ENCODE data around the gene HMCN1.
"Not testable (repeated sequence)": the region's sequence is repeated elsewhere in the genome, so short reads cannot be mapped to it uniquely, and the experiment has no call there.

Gene HMCN1

DNA sequence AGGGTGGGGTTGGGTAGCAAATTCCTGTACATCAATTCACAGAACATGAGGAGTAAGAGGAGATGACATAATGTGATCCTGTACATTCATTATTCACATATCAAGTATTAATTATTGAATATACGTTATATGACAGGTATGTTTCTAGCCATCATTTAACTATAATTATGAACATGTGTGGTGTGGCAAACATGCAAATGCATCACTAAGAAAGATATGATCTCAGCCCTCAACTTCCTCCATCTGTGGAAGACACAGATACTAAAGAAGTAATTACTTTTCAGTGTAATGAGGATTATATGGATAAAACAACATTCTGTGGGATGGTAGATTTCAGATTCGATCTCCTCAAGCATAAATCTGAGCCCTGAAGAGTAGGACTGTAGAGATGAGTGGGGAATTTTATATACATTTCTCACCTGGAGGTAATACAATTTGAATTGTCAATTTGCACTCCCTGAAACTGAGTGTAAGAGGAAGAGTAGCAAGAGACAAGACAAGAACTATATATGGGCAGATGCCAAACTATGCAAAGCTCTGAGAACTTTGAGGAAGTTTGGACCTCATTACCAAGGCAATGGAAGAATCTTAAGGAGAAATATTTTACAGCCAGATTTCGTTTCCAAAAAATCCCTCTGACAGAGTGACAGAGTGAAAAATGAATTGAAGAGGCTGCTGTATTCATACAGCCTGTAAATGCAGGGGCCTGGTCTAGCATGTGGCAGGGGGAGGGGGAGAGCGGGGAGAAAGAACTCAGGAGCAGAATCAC, 365.3 kb downstream of the HMCN1 start:
- no peak for FAIRE-seq

DNA sequence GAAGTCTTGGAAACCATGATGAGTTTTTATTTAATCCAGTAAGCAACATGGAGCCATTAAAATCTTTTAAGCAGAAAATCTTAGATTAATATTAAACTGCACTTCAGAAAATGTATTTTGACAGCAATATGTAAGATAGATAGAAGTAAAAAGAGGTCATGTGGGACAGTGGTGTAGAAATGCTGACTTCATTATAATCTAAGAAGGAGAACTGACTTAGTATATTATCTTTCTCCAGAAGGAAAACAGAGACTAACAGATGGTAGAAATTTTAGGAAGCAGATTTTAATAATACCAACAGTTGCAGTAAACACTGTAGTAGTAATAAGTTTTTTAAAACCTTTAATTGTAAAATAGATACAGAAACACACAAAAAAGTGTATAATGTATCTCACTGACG, 367.9 kb downstream of the HMCN1 start:
- FAIRE-seq = no peak

DNA sequence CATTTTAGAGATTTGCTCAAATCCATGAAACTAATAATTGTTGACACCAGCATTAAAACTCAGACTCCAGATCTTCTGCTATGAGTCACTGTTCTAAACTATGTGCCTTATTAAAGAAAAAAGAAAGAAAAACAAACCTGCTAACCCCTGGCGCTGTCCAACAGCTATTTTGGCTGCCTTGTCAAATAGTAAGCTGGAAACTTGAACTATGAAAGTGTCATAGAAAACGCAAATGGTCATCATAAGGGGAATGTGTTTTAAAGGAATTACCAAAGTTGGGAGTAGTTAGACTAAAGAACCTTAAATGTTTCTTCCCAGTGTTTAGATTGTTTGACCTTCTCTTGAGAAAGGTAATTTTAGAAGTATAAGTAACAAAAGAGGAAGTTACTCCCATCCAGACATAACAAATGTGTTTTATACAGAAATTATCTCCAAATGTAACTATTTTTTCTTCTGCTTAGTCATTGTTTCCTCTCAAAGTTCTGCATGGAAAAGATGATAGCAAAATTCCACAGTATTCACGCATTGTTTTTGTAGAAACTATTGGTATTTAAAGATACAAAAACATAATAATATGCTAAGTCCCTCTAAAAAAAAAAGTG, 368.5 kb downstream of the HMCN1 start:
- FAIRE-seq = no peak

DNA sequence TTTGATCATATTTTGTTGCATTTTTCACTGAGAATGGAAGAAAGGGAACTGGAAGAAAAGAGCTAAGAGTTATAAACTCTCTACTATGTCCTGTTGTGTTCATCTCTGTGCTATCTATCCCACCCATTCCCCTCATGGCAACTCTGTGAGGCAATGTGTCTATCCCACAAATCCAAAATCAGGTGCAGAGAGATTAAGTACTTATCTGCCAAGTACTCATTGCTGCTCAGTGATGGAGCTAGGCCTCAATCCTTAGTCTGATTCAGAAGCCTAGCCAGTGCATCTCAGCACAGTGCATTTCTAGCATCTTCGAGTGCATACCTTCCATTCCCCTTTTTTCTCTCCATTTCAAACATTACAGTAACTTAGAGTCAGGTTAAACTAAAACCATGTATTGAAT, 370.3 kb downstream of the HMCN1 start:
- no peak for FAIRE-seq

DNA sequence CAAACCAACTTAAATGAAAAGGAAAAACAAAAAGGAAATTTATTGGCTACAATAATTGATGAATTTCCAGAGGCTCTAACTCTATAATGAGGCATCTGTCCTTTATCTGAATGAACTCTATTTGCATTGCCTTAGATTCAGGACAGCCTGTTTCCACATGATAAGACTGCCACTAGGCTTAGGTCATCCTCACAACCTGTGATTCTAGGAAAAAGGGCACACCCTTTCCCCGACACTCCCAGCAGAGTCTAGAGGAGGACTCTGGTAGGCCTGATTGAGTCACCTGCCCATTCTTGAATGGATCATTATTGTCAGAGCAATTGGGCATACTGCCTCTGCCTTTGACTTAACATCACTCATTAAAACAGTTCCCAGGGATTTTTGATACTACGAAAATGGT, 378.1 kb downstream of the HMCN1 start:
- FAIRE-seq = no peak

DNA sequence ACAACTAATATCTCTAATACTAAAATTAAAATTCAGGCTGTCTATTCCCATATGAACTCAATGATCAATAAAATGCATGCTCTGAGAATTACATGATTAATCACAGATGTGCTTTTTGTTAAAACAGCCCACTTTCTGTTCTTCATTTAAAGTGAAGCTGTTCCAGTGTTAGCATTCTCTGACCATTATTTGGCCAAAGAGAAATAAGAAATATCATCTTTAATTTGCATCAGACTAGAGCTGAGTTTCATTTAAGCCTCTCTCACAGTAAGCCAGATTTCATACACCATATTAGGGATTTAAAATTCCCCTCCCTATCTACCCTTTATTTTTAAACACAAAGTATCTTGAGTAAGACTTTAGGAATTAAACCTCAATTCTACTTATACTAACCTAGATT, 379.3 kb downstream of the HMCN1 start:
- FAIRE-seq = no peak

DNA sequence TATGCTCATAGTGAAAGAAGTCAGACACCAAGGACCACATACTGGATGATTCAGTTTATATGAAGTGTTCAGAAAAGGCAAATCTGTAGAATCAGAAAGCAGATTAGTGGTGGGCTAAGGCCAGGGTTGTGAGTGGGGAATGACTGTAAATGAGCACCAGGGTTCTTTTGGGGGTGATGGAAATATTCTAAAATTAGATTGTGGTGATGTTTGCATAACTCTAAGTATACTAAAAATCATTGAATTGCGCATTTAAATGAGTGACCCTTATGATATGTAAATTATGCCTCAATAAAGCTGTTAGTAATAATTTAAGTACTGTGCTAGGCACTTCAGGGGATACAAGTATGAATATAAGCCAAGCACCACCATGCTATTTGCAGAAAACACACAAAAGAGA, 384.5 kb downstream of the HMCN1 start:
- FAIRE-seq = no peak

DNA sequence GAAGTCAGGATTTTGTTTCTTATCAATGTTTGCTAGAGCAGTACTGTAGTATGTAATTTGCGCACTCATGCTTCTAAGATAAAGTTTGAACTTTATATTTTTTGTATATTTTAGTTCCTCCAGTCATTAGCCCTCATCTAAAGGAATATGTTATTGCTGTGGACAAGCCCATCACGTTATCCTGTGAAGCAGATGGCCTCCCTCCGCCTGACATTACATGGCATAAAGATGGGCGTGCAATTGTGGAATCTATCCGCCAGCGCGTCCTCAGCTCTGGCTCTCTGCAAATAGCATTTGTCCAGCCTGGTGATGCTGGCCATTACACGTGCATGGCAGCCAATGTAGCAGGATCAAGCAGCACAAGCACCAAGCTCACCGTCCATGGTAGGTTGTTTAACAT, 388.6 kb downstream of the HMCN1 start:
- no peak for FAIRE-seq

DNA sequence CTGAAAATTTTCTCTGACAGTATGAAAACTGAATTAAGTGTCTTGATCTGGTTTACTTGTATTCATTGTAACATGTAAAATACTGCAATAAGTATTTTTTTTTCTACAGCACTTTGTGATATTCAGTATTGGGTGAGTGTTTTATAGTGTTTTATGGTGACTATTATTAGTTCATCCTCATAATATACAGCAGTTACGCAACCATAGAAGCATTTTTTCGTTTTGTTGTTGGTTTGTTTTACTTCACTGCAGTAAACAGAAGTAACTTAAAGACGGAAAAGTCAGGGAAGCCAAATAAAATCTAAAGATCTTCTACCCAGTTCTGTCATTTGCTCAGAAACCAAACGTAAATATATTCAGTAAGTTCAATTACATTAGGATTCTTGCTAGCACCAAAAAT, 390.8 kb downstream of the HMCN1 start:
- no peak for FAIRE-seq

DNA sequence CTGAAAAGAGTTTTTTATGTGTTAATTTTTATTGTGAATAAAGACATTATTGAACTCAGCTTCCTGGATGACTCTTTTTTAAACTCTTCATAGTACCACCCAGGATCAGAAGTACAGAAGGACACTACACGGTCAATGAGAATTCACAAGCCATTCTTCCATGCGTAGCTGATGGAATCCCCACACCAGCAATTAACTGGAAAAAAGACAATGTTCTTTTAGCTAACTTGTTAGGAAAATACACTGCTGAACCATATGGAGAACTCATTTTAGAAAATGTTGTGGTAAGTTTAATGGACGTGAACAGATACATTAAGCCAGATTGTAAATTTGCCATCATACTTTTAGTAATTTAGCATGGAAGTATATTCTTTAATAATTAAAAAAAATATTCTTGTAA, 391.3 kb downstream of the HMCN1 start:
- no peak for FAIRE-seq

DNA sequence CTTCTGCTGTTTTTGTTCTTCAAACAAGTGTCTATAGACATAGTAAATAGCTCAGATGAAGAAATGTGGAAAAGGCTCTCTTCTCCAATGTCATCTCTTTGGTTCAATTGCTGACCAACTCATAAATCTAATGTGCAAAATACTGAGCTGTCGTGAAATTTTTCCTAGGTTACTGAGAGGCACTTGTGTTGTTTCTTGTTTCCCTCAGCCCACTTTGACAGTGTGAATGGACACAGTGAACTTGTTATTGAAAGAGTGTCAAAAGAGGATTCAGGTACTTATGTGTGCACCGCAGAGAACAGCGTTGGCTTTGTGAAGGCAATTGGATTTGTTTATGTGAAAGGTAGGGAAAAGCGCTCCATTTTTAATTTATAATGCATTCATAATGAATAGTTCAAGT, 395.6 kb downstream of the HMCN1 start:
- FAIRE-seq = no peak

DNA sequence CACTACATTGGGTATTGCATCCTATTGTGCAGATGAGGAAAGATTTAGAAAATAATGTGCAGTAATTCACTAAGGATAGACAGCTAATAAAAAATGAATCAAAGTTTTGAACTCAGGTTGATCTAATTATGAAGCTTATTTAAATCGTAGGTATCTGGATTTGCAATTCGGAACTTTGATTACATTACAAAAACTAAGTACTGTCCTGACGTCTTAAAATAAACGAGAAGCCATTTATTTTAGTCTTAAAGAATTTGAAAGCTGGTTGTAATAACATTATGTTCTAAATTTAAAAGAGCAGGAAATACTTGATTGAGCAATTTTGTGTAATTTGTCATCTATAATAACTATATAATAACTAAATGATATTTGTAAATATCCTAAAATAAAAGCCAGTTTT, 404.9 kb downstream of the HMCN1 start:
- no peak for FAIRE-seq

DNA sequence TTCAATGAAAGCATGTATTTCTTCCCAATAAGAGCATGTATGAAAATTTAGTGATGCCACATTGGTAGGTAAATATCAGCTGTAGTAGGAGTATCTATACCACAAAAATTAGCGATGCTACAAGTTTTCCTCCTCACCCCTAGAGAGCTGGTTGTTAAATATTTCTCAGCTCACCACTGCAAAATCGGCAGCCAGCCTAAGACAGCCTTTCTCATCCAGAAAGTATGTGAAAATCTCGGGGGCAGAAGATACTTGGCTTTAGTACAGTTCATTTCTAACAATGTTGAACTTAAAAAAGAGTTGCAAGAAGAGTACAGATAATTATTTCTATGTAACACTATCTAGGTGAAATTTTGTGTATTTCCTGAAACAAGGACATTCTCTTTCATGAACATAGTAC, 405.5 kb downstream of the HMCN1 start:
- FAIRE-seq = no peak

DNA sequence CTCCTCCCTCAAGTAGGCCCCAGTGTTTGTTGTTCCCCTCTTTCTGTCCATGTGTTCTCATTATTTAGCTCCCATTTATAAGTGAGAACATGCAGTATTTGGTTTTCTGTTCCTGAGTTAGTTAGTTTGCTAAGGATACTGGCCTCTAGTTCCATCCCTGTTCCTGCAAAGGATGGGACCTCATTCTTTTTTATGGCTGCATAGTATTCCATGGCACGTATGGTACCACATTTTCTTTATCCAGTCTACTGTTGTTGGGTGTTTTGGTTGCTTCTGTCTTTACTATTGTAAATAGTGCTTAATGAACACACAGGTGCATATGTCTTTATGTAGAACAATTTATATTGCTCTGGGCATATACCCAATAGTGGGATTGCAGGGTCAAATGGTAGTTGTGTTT, 408.0 kb downstream of the HMCN1 start:
- FAIRE-seq = no peak

DNA sequence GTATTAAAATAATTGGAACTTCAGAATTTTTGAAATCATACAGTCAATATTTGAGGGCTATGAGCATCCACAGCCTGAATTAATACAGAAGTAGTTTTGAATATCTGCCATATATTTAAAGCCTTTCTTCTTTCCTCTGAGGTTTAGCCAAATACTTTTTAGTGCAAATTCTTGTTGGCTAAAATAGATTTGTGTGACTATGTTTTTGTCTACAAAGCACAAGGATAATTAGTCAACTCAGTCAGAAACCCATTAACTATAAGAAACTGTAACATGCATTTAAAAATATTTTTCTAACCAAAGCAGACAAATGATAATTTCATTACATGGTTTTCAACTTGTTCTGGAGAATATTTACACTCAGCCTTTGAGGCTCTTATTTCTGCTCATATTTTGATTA, 408.7 kb downstream of the HMCN1 start:
- FAIRE-seq = no peak

DNA sequence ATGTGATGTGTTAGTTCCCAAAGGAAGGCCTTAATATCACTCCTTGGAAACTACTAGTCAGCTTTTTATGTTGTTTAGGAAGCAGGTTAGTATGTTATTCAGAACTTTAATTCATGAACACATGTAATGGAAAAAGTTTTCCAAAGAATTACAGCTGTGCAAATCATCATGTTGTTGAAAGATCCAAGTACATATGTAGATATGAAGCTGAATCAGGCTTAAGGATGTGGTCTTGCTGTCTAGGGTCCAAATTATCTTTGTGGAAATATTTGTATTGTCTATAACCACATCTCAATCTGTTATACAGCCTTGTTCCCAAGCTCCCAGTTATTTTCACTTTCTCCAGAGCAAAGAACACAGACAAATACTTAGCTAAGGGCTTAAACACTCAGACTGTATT, 409.3 kb downstream of the HMCN1 start:
- no peak for FAIRE-seq

DNA sequence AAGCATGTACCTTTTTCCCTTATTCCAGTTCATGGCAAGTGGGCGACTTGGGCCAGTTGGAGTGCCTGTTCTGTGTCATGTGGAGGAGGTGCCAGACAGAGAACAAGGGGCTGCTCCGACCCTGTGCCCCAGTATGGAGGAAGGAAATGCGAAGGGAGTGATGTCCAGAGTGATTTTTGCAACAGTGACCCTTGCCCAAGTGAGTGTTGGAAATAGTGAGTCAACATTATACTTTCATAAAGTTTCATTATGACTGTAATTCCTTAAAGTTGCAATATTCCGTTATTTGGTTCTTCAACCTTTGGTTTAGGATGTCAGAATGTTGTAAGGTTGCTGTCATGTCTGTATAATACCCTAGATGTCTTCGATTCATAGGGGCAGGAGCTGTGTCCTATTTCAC, 410.3 kb downstream of the HMCN1 start:
- no peak for FAIRE-seq

DNA sequence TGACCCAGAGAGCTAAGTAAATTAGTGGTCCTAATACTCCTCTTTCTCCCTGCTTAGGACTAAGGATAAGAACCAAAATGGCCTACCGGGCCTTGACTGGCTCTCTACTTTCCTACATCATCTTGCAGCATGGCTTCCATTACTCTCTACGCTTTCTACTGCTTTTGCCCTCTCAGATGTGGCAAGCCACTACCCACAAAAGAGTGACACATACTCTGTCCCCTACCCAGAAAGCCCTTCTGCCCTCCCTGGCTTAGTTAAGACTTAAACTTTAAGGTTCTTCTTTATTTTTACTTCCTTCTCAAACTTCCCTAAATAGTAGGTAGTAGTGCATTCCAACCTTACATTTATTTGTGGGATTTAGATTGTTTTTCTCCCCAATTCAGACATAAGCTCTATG, 412.8 kb downstream of the HMCN1 start:
- FAIRE-seq = no peak

DNA sequence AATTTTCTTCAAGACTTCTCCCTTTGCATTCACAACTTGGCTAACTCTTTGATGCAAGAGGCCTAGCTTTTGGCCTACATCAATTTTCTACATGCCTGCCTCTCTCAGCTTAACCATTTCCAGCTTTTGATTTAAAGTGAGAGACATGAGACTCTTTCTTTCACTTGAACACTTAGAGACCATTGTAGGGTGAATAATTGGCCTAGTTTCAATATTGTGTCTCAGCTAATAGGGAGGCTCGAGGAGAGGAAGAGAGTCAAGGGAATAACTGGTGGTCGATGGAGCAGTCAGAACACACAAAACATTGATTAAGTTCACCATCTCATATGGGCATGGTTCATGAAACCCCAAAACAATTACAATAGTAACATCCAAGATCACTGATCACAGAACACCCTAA, 415.4 kb downstream of the HMCN1 start:
- FAIRE-seq = no peak

DNA sequence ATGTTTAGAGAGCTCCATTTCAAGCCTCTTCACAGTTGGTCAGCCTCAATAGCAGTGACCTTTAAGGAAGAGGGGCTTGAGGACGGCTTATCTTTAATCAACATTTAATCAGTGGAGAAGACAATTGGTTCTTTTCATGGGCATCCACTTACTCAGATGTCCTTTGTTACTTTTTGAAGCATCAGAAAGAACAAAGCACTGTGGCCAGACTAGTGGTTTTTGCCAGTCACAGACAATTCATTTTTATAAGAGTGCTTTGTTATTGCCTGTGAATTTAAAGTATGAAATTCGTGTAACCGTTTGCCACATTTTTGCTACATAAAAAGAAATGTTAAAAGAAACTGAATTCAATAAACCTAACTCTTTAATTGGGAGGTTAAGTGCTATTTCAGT, 418.0 kb downstream of the HMCN1 start:
- FAIRE-seq = no peak

DNA sequence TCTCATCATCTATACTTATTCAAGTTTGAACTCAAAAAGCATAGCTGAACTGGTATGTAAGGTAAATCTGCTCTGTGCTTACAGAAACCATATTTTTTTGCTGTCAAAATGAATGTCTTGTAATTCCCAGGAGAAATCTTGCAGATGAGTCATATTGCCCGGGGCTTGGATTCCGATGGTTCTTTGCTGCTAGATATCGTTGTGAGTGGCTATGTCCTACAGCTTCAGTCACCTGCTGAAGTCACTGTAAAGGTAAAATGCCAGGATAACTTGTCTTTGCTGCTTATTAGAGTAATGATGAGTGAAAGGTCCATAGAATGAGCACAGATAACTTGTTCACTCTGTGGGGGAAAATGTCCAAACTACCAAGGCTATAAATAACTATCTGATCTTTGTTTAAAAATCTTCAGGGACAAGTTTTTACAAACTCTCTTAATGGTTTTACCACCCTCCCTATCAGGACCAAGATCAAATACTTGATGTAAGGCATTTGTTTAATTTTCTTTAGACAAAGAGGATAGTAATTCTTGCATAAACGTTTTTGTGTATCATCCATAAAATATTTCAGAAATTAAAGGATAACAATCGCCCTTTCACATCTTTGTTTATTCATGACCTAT, 418.5 kb downstream of the HMCN1 start:
- no peak for FAIRE-seq

DNA sequence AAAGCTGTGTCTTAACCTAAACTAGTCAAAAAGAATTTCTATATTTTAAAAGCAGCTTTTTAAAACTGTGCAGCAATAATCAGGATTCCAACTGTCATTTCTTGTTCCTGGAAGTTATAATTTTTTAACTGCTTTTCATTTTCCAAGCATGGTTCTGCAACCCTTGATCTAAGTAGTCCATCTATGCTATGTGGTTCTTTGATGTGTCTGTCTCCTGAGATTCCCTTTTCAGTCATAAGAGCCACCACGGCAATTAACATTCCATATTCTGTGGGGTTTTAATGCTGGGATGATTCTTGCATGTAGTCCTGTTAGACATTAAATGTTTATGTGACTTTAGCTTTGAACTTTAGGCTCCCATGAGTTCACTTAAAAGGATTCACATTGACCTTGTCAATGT, 420.5 kb downstream of the HMCN1 start:
- FAIRE-seq = no peak

DNA sequence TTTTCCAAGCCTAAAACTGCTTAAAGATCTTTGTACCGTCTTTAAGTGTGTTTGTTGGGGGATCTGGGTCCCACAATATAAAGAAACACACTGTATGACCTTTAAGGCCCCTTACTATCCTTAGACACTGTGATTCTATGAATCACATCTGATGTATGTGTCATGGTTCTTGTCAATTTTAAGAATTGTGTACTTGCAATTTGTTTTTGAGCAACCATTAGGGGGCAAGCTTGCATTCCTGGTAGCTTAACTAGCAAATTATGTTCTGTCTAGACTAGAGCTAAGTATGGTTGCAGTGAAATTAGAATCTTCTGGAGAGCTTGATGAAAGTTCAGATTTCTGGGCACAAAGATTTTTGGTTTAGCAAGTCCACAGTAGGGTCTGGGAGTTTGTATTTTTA, 421.4 kb downstream of the HMCN1 start:
- no peak for FAIRE-seq

DNA sequence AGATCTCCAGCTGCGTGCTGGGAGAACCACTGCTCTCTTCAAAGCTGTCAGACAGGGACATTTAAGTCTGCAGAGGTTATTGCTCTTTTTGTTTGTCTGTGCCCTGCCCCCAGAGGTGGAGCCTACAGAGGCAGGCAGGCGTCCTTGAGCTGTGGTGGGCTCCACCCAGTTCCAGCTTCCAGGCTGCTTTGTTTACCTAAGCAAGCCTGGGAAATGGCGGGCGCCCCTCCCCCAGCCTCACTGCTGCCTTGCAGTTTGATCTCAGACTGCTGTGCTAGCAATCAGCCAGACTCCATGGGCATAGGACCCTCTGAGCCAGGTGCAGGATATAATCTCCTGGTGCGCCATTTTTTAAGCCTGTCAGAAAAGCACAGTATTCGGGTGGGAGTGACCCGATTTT, 428.7 kb downstream of the HMCN1 start:
- not testable (repeated sequence) for FAIRE-seq

DNA sequence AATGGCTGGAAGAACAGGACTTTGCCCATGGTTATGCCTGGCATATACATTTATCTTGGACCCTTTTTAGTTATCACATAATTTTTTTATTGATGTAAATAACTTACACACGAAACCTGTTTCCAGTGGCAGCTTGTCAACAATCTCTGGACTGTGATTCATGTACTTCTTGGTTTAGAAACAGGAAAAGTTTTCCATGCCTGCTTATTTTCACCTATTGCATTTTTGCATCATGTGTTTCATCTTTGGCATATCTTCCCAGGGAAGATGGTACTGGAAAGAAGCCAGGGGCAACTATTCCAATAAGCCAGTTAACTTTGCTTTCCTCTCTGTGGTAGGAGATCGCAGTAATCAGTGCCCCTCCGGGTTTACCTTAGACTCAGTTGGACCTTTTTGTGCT, 430.6 kb downstream of the HMCN1 start:
- FAIRE-seq = no peak
